Activated T-cell treated with anti-CD3 and anti-CD28 coated beads, Interleukin-2, amount 50 U/mL, for 1 hour (primary cell): ENCODE measurements around the gene ATP9A.
"Not testable (repeated sequence)": the region's sequence is repeated elsewhere in the genome, so short reads cannot be mapped to it uniquely, and the experiment has no call there.

Experiments used
- DNase-seq: peaks from one replicate; pipeline ENCODE4 v3.0.0-alpha.2; 2020

The ATP9A gene

GRCh38 chr20:51767867-51768758 is at the start of gene ATP9A:
ATP9A (minus strand) TSS chr20:51768390; CDS start chr20:51768369, 21 bp downstream.
- DNase-seq: no peak

GRCh38 chr20:51816856-51817255 is 48.7 kb upstream of the ATP9A start:
- not testable (repeated sequence) for DNase-seq

- DNase-seq: no peak
These were observed 47.3 kb upstream of the ATP9A start for GRCh38 chr20:51815383-51816076.

GRCh38 chr20:51812861-51813260 is 44.7 kb upstream of the ATP9A start:
- DNase-seq: no peak

- no peak for DNase-seq
These were observed 43.4 kb upstream of the ATP9A start for GRCh38 chr20:51811514-51812128.

GRCh38 chr20:51811042-51811355 is 42.8 kb upstream of the ATP9A start:
- no peak for DNase-seq

GRCh38 chr20:51810155-51811041 is 42.2 kb upstream of the ATP9A start:
- DNase-seq: no peak

- no peak for DNase-seq
These were observed 39.6 kb upstream of the ATP9A start for GRCh38 chr20:51807720-51808250.

- no peak for DNase-seq
These were observed 36.6 kb upstream of the ATP9A start for GRCh38 chr20:51804754-51805153.

- DNase-seq: no peak
These were observed 35.1 kb upstream of the ATP9A start for GRCh38 chr20:51803148-51803854.

- no peak for DNase-seq
These were observed 34.1 kb upstream of the ATP9A start, which contains the start of gene SALL4 for GRCh38 chr20:51802170-51802751. SALL4 (minus strand) TSS chr20:51802521; CDS start chr20:51802408, 113 bp downstream.

GRCh38 chr20:51801823-51802123 is 33.6 kb upstream of the ATP9A start:
- DNase-seq: no peak

GRCh38 chr20:51801122-51801822 is 33.1 kb upstream of the ATP9A start:
- no peak for DNase-seq

GRCh38 chr20:51800872-51801121 is 32.6 kb upstream of the ATP9A start:
- no peak for DNase-seq

GRCh38 chr20:51800060-51800871 is 32.1 kb upstream of the ATP9A start:
- peak; percentile 58 for DNase-seq

- no peak for DNase-seq
These were observed 31.2 kb upstream of the ATP9A start for GRCh38 chr20:51799401-51799860.

- DNase-seq: no peak
These were observed 29.3 kb upstream of the ATP9A start for GRCh38 chr20:51797357-51798025.

- DNase-seq: no peak
These were observed 28.1 kb upstream of the ATP9A start for GRCh38 chr20:51796340-51796739.

- no peak for DNase-seq
These were observed 24.8 kb upstream of the ATP9A start for GRCh38 chr20:51792960-51793359.

GRCh38 chr20:51791626-51792025 is 23.4 kb upstream of the ATP9A start:
- no peak for DNase-seq
